Measurements from ENCODE around the gene DPM3.
A peak's percentile ranks its signal among the peaks of the same experiment; 100 is the strongest.

The DPM3 gene

GRCh38 chr1:155178441-155179111 is 38.2 kb upstream of the DPM3 start:
- POLR2A ChIA-PET = no interaction called here
- no peak overlapping the region for H3K27ac ChIP-seq (ENCODE audit: extremely low read depth, low read depth, low read length)

GRCh38 chr1:155177918-155178281 is 37.6 kb upstream of the DPM3 start:
- CTCF ChIA-PET = interaction anchor here (0.6 to 4.3 kb wide), 5 partner anchors 15 to 415 kb away, joined by 3 to 49 read pairs (median 7); no protein-coding TSS in a partner anchor
- Histone ChIP-seq H3K4me1 (ENCODE audit: control insufficient read depth, insufficient read depth, low read length) (no peaks in the 10 kb centered on the region), H3K27ac (ENCODE audit: extremely low read depth, low read depth, low read length) (no peak overlapping the region), H3K4me3 (ENCODE audit: low read depth, low read length) (no peak overlapping the region), H3K9me3 (ENCODE audit: control insufficient read depth, insufficient read depth, low read depth, low read length) (no peaks in the 10 kb centered on the region), H3K36me3 (ENCODE audit: control insufficient read depth in 2 of 2, insufficient read depth in 1 of 2, low read length in 2 of 2) (no peaks in the 10 kb centered on the region)
- TF ChIP-seq, protein P1, sequence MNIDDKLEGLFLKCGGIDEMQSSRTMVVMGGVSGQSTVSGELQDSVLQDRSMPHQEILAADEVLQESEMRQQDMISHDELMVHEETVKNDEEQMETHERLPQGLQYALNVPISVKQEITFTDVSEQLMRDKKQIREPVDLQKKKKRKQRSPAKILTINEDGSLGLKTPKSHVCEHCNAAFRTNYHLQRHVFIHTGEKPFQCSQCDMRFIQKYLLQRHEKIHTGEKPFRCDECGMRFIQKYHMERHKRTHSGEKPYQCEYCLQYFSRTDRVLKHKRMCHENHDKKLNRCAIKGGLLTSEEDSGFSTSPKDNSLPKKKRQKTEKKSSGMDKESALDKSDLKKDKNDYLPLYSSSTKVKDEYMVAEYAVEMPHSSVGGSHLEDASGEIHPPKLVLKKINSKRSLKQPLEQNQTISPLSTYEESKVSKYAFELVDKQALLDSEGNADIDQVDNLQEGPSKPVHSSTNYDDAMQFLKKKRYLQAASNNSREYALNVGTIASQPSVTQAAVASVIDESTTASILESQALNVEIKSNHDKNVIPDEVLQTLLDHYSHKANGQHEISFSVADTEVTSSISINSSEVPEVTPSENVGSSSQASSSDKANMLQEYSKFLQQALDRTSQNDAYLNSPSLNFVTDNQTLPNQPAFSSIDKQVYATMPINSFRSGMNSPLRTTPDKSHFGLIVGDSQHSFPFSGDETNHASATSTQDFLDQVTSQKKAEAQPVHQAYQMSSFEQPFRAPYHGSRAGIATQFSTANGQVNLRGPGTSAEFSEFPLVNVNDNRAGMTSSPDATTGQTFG (tag by site-specific recombination; IDR thresholded peaks at IDR 0.05; ENCODE audit: borderline replicate concordance) = no peak
- TF ChIP-seq ZNF596 (tag by site-specific recombination; IDR thresholded peaks at IDR 0.05) (no peak), SP7 (tag by site-specific recombination; IDR thresholded peaks at IDR 0.05) (no peak), REPIN1 (tag by site-specific recombination; IDR thresholded peaks at IDR 0.05; ENCODE audit: low read depth) (no peak), MYNN (tag by site-specific recombination; IDR thresholded peaks at IDR 0.05; ENCODE audit: borderline replicate concordance) (no peak), ZNF341 (tag by site-specific recombination; IDR thresholded peaks at IDR 0.05; ENCODE audit: low read depth) (no peak), ZFP69B (tag by site-specific recombination; IDR thresholded peaks at IDR 0.05) (no peak), ZNF585B (tag by site-specific recombination; IDR thresholded peaks at IDR 0.05) (no peak), ZNF610 (tag by site-specific recombination; IDR thresholded peaks at IDR 0.05; ENCODE audit: borderline replicate concordance) (no peak), ZNF202 (tag by site-specific recombination; IDR thresholded peaks at IDR 0.05; ENCODE audit: borderline replicate concordance) (no peak), ZNF302 (tag by site-specific recombination; IDR thresholded peaks at IDR 0.05; ENCODE audit: low read depth) (no peak), ZNF426 (tag by site-specific recombination; IDR thresholded peaks at IDR 0.05) (no peak)
- TF ChIP-seq, protein P2, sequence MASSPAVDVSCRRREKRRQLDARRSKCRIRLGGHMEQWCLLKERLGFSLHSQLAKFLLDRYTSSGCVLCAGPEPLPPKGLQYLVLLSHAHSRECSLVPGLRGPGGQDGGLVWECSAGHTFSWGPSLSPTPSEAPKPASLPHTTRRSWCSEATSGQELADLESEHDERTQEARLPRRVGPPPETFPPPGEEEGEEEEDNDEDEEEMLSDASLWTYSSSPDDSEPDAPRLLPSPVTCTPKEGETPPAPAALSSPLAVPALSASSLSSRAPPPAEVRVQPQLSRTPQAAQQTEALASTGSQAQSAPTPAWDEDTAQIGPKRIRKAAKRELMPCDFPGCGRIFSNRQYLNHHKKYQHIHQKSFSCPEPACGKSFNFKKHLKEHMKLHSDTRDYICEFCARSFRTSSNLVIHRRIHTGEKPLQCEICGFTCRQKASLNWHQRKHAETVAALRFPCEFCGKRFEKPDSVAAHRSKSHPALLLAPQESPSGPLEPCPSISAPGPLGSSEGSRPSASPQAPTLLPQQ (tag by site-specific recombination; IDR thresholded peaks at IDR 0.05) = no peak
- POLR2A ChIA-PET = interaction anchor here (1.0 to 1.4 kb wide), 3 partner anchors 16 to 144 kb away, joined by 3 to 11 read pairs (median 4); no protein-coding TSS in a partner anchor

More at GRCh38 chr1:155178441-155179111, 38.2 kb upstream of the DPM3 start:
- Histone ChIP-seq H3K4me3 (ENCODE audit: low read depth, low read length) (no peak overlapping the region), H3K4me1 (ENCODE audit: control insufficient read depth, insufficient read depth, low read length) (no peaks in the 10 kb centered on the region), H3K9me3 (ENCODE audit: control insufficient read depth, insufficient read depth, low read depth, low read length) (no peaks in the 10 kb centered on the region), H3K36me3 (ENCODE audit: control insufficient read depth in 2 of 2, insufficient read depth in 1 of 2, low read length in 2 of 2) (no peaks in the 10 kb centered on the region)
- peak; percentile 91 for TF ChIP-seq BCL11A (tag by site-specific recombination; IDR thresholded peaks at IDR 0.05; ENCODE audit: low read depth)
- TF ChIP-seq ZNF544 (tag by site-specific recombination; IDR thresholded peaks at IDR 0.05) = no peak
- TF ChIP-seq BCL11B (tag by site-specific recombination; IDR thresholded peaks at IDR 0.05; ENCODE audit: low read depth) = peak; percentile 97
- CTCF ChIA-PET = interaction anchor here (0.6 to 4.3 kb wide), 3 partner anchors 15 to 83 kb away, joined by 3 to 49 read pairs (median 7); no protein-coding TSS in a partner anchor
